Osteocyte (in vitro differentiated cells): Measurements from ENCODE around the gene TBCD. TPM values are rescaled to one million over a fixed set of nuclear protein-coding genes. Genes with fewer than 3 reads are reported as not detected.

Experiments
- DNase-seq: peaks from one replicate; pipeline ENCODE4 v3.0.0; 2021; ENCODE audit warnings: mixed read lengths; ENCODE audit not compliant: unreplicated experiment; ENCODE audit errors: extremely low spot score
- H3K27ac Mint-ChIP-seq: one replicate; pipeline ENCODE4 v1.8.0; 2021; ENCODE audit warnings: mild to moderate bottlenecking, mixed read lengths; ENCODE audit not compliant: unreplicated experiment
- H3K27me3 Mint-ChIP-seq: one replicate; pipeline ENCODE4 v1.8.0; 2021; ENCODE audit warnings: mixed read lengths; ENCODE audit not compliant: unreplicated experiment
- H3K36me3 Mint-ChIP-seq: one replicate; pipeline ENCODE4 v1.8.0; 2021; ENCODE audit warnings: mixed read lengths; ENCODE audit not compliant: unreplicated experiment
- H3K4me1 Mint-ChIP-seq: one replicate; pipeline ENCODE4 v1.8.0; 2021; ENCODE audit warnings: mixed read lengths; ENCODE audit not compliant: unreplicated experiment
- H3K4me3 Mint-ChIP-seq: one replicate; pipeline ENCODE4 v1.8.0; 2021; ENCODE audit warnings: mild to moderate bottlenecking, moderate library complexity, mixed read lengths; ENCODE audit not compliant: unreplicated experiment
- H3K9me3 Mint-ChIP-seq: one replicate; pipeline ENCODE4 v1.8.0; 2021; ENCODE audit warnings: mixed read lengths; ENCODE audit not compliant: unreplicated experiment
- total RNA-seq: library from RNA; stranded (reverse); gene quantifications from 2 replicates; pipeline ENCODE4 v1.2.1, GENCODE V29; 2021
- TF ChIP-seq, protein P1 (sequence below): fragments of 200-600 bp; sonication (generic); IDR thresholded peaks from 2 replicates; pipeline ENCODE4 v1.5.0; 2021; ENCODE audit warnings: antibody characterized with exemption, mild to moderate bottlenecking, moderate library complexity

TBCD gene
- total RNA-seq, 1 donor from 2014 or later: 74.0 TPM

DNA sequence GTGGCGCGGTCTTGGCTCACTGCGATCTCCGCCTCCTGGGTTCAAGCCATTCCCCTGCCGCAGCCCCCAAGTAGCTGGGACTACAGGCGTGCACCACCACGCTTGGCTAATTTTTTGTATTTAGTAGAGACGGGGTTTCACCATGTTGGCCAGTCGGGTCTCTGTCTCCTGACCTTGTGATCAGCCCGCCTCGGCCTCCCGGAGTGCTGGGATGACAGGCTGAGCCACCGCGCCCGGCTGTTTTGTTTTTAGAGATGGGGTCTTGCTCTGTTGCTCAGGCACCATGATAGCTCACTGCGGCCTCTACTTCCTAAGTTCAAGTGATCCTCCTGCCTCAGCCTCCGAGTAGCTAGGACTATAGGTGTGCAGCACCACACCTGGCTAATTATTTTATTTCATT, 60.7 kb downstream of the TBCD start:
- H3K4me3 Mint-ChIP-seq: no peak overlapping the region
- TF ChIP-seq, protein P1, sequence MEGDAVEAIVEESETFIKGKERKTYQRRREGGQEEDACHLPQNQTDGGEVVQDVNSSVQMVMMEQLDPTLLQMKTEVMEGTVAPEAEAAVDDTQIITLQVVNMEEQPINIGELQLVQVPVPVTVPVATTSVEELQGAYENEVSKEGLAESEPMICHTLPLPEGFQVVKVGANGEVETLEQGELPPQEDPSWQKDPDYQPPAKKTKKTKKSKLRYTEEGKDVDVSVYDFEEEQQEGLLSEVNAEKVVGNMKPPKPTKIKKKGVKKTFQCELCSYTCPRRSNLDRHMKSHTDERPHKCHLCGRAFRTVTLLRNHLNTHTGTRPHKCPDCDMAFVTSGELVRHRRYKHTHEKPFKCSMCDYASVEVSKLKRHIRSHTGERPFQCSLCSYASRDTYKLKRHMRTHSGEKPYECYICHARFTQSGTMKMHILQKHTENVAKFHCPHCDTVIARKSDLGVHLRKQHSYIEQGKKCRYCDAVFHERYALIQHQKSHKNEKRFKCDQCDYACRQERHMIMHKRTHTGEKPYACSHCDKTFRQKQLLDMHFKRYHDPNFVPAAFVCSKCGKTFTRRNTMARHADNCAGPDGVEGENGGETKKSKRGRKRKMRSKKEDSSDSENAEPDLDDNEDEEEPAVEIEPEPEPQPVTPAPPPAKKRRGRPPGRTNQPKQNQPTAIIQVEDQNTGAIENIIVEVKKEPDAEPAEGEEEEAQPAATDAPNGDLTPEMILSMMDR: no peak
- no peaks in the 10 kb centered on the region for H3K9me3 Mint-ChIP-seq
- no peak for DNase-seq
- no peaks in the 10 kb centered on the region for H3K27me3 Mint-ChIP-seq
- H3K4me1 Mint-ChIP-seq: peaks cover 8% of the 10 kb centered on the region
- peaks cover 26% of the 10 kb centered on the region for H3K36me3 Mint-ChIP-seq
- no peak overlapping the region for H3K27ac Mint-ChIP-seq

DNA sequence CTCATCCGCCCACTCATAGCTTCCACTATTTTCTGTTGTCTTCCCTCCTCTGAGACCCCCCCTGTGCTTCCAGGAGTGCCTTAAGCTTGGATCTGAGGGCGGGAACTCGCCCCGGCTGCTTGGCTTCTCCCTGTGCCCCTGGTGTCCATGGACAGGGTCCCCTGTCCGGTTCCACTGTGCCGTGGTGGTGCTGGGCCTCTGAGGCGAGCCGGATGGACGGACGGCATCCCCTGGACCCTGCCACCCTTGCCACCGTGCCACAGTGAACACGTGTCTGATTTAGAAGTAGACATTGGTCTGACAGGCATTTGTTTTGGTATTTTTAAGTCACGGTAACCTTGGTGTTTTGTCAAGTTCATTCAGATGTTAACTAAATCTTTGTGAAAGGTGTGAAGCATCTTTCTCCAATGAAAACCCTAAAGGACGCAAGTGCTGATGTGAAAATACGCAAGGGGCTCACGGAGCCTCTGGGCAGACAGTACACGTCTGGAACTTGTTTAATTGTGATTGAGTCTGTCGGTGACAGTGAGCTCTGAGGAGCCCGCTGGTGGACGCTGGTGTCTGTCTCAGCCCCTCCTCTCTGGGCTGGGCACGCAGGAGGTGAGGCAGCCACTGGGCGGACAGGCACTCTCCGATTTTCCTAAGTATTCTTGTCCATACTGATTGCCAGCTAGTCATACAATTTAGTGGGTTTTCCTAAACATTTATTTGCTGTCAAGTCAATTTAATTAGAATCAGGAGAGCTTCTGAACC, 61.6 kb downstream of the TBCD start:
- Mint-ChIP-seq H3K36me3 (peaks cover 32% of the 10 kb centered on the region), H3K27ac (no peak overlapping the region)
- no peak for DNase-seq

DNA sequence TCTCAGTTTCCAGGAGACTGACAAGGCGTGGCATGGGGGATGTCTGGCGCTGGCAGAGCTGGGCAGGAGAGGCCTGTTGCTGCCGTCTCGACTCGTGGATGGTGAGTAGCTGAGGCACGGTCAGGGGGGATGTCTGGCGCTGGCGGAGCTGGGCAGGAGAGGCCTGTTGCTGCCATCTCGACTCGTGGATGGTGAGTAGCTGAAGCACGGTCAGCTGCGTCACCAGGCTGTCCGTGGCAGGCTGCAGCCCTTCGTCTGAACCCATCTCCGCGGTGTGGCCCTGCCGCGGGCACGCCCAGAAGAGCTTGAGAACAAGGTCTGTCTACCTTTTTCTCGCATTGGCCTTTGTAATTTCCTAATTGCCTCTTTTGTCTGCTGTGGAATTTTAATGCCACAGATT, 63.0 kb downstream of the TBCD start:
- H3K4me3 Mint-ChIP-seq: no peak overlapping the region

More for the DNA sequence above, 61.6 kb downstream of the TBCD start:
- Mint-ChIP-seq H3K4me1 (peaks cover 10% of the 10 kb centered on the region), H3K4me3 (no peak overlapping the region), H3K9me3 (no peaks in the 10 kb centered on the region), H3K27me3 (no peaks in the 10 kb centered on the region)
- TF ChIP-seq, protein P1: no peak

DNA sequence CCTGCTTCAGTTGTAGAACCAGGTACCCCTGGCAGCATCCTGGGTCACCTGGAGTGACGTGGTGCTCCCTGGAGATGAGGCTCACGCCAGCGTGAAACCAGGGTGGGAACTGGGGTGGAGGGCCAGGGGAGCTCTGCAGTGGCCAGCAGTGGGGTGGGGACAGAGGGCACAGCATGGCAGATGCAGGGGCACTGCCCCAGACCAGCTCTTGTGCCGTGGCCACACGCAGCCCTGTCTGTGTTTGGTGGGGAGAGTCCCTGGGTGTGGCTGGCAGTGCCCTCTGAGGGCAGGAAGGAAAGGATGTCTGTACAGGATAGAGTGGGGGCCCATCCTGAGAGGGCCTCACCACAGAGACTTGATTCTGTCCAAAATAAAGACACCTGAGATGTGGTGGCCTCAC, 63.5 kb downstream of the TBCD start:
- no peak for DNase-seq
- H3K9me3 Mint-ChIP-seq: peaks cover 3% of the 10 kb centered on the region
- peaks cover 6% of the 10 kb centered on the region for H3K4me1 Mint-ChIP-seq
- H3K4me3 Mint-ChIP-seq: no peak overlapping the region
- peaks cover 46% of the 10 kb centered on the region for H3K36me3 Mint-ChIP-seq
- no peak overlapping the region for H3K27ac Mint-ChIP-seq
- TF ChIP-seq, protein P1: no peak
- no peaks in the 10 kb centered on the region for H3K27me3 Mint-ChIP-seq

More for the DNA sequence above, 63.0 kb downstream of the TBCD start:
- Mint-ChIP-seq H3K36me3 (peaks cover 42% of the 10 kb centered on the region), H3K4me1 (peaks cover 7% of the 10 kb centered on the region), H3K27ac (no peak overlapping the region), H3K9me3 (no peaks in the 10 kb centered on the region), H3K27me3 (no peaks in the 10 kb centered on the region)
- DNase-seq: no peak
- TF ChIP-seq, protein P1: no peak

DNA sequence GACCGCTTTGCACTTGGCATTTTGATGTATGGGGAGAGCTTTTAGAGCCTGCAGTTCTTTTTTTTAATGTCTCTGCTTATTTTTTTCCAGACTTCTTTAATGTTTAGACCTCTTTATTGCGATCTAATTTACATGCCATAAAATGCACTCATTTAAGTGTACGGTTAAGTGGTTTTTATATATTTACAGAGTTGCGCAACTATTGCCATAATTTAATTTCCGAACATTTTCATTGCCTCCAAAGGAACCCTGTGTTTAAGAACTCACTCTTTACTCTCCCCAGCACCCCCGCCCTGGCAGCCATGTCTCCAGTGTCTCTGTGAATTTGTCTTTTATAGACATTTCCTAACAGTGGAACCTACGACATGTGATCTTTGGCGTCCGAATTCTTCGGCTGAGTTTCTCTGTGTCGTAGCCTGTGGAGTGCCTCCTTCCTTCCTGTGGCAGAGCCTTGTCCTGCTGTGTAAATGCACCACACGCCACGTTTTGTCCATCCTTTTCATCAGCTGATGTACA, 64.0 kb downstream of the TBCD start:
- Mint-ChIP-seq H3K27ac (no peak overlapping the region), H3K27me3 (no peaks in the 10 kb centered on the region), H3K4me3 (no peak overlapping the region), H3K4me1 (peaks cover 3% of the 10 kb centered on the region), H3K36me3 (peaks cover 51% of the 10 kb centered on the region), H3K9me3 (peaks cover 6% of the 10 kb centered on the region)
- no peak for DNase-seq
- TF ChIP-seq, protein P1: no peak
